NCI-H2107 treated with DMSO at 0.1 percent for 48 hours (cell line): ENCODE measurements around the gene KCNQ4.

Experiments
- DNase-seq: peaks from one replicate; lab custom pipeline; 2025; ENCODE audit not compliant: unreplicated experiment; lab: John Stamatoyannopoulos, UW

KCNQ4 gene

GRCh38 chr1:40857737-40858136 lies 74.2 kb downstream of the KCNQ4 start:
- DNase-seq: peak; percentile 51

DNA sequence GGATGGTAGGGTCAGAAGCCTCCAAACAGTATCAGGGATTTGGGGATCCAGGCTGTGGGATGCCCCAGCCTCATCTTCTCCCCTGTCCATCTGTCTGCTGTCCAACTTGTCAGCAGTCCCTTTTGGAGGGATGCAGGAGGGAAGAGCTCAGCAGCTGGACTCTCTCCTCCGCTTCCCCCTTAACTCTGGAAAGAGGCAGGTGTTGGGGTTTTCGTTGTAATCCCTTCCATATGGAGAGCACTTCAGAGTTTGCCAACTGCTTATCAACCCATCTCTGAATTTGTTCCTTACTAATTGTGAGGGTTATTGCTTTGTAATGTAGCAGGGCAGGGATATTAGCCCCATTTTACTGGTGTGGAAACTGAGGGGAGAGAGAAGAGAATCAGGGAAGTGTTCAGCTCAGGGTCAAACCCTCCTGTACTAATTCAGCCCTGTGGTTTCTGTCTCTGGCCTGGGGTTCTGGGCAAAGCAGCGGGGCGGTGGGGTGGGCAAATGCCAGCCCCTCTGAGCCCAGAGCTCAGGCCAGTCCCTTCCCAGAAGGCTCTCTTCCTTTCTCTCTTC lies 75.3 kb downstream of the KCNQ4 start:
- no peak for DNase-seq

- no peak for DNase-seq
Observed at GRCh38 chr1:40860706-40861223, 77.2 kb downstream of the KCNQ4 start.

DNA sequence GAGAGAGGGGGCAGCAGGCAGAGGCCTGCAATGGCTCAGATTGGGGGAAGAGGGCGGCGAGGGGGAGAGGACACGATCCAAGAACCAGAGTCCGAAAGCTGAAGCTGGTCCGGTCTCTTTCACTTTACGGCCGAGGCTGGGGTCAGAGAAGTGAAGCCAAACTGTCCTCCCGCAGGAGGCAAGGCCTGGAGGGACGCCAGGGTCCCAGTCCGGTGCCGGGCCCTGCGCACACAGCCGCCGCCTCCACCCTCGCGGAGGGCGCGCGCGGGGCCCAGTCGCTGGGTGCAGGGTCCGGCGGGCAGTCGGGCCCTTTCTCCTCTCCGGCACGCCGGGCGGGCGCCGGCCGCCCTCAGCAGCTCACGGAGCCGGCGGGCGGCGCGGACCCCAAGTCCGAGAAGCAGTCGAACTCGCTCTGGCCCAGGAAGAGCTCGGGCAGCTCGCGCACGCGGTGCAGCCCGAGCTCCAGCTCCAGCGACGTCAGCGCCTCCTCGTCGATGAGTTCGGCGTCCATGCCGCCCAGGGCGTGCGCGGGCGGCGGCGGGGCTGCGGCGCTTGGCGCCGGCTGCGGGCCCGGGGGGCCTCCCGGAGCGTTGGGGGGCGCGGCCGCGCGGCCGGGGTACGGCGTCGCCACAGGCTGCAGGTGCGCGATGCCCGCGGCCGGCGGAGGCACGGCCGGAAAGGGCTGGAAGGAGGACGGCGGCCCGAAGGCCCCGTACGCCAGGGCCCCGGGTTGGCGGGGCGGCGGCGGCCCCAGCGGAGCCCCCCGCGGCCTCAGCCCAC lies 77.8 kb downstream of the KCNQ4 start:
- no peak for DNase-seq

GRCh38 chr1:40862008-40862863 lies 78.6 kb downstream of the KCNQ4 start, which contains the start of gene CITED4:
Gene CITED4, minus strand, starts transcription at chr1:40862363. Its CDS starts 236 bp downstream, at chr1:40862127.
- peak; percentile 74 for DNase-seq

- no peak for DNase-seq
Observed at GRCh38 chr1:40868051-40868723, 84.6 kb downstream of the KCNQ4 start.

DNA sequence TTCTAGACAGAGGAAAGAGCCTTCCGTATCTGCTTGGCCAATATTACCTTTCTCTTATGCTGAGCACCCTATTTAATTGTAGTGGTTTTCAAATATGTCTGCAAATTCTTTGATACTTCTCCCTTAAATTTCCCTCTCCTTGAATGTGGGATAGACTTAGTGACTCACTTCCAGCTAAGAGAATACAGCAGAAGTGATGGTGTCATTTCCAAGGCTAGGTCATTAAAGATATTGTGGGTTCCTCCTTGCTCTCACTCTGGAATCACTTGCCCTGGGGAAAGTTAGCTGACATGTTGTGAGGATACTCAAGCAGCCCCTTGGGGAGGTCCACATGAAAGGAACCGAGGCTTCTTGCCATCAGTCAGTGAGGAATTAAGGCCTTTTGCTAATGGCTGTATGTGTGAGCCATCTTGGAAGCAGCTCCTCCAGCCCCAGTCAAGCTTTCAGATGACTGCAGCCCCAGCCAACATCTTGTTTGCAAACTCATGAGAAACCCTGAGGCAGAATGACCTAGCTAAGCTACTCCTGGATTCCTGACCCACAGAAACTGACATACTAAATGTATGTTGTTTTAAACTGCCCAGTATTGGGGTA lies 86.6 kb downstream of the KCNQ4 start:
- no peak for DNase-seq

DNA sequence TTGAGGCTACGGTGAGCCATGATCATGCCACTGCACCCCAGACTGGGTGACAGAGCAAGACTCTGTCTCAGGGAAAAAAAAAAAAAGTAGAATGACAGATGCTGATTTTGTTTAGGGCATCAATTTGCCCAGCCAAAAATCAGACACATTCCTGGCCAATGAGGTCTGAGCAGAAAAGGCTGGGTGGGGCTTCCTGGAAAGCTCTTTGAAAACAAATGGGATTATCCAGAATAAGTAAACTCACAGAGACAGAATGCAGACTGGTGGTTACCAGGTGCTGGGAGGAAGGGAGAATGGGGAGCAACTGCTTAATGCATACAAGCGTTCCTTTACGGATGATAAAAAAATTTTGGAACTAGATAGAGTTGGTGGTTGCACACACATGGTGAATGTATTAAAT lies 88.7 kb downstream of the KCNQ4 start:
- DNase-seq: no peak

DNA sequence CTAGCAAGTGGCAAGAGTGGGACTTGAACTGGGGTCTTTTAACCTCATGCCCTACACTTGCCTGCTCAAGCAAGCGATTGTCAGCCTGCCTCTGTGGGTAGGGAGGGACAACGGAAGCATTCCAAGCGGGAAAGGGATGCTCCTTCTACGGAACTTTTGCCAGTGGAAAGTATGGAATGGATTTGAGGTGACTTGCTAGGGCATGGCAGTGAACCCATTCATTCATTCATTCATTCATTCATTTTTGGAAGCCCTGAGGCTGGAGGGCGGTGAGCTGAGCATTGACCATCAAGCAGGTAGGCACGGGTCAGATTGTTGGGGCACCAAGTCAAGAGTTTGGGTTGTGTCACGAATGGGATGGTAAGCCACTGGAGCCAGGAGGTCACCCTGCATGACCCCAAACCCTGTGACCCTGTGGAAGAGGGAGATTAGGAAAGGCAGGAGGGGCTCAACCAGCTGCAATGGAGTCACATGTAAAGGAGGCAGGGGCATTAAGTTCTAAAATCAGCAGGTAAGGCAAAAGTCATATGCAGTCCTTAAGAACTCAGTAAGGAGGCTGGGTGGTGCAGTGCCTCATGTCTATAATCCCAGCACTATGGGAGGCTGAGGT lies 90.4 kb downstream of the KCNQ4 start:
- DNase-seq: no peak

GRCh38 chr1:40876436-40876761 lies 92.8 kb downstream of the KCNQ4 start:
- DNase-seq: no peak

- DNase-seq: no peak
Observed at GRCh38 chr1:40876891-40877290, 93.3 kb downstream of the KCNQ4 start.

DNA sequence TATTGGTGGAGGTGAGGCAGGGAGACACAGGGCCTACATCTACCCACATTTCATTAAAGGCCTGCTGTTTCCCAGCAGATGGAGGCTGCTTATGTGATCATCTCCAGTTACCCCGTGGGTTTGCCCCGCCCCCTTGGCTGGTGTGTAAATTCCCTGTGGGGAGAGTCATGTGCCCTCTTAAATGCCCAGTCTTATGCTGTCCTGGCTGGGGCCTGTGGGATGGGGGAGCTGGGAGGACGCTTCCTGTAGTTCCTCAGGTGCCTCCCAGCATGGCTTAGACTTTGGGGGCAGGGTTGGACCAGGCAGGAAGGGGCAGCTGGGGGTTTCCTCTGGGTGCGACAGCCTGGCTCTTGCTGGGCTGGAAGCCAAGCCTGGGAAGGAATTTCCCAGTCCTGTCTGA lies 94.1 kb downstream of the KCNQ4 start:
- DNase-seq: peak; percentile 66

DNA sequence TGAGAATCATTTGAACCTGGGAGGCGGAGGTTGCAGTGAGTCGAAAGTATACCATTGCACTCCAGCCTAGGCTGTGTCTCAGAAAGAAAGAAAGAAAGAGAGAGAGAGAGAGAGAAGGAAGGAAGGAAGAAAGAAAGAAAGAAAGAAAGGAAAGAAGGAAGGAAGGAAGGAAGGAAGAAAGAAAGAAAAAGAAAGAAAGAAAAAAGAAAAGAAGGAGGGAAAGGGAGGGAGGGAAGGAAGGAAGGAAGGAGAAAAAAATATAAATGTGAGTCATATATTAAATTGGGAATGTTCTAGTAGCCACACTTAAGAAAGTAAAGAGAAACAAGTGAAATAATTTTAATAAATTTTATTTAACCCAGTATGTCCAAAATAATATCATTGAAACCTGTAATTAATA lies 95.3 kb downstream of the KCNQ4 start:
- DNase-seq: no peak

- DNase-seq: no peak
Observed at GRCh38 chr1:40879482-40880175, 96.0 kb downstream of the KCNQ4 start.

- no peak for DNase-seq
Observed at GRCh38 chr1:40880813-40881549, 97.4 kb downstream of the KCNQ4 start.

- no peak for DNase-seq
Observed at GRCh38 chr1:40884055-40884795, 100.6 kb downstream of the KCNQ4 start.

GRCh38 chr1:40886318-40887011 lies 102.9 kb downstream of the KCNQ4 start:
- DNase-seq: no peak

GRCh38 chr1:40887012-40887378 lies 103.4 kb downstream of the KCNQ4 start:
- DNase-seq: no peak
